ENCODE measurements around the gene ZNF207.

Gene ZNF207

GRCh38 chr17:32356378-32356743 is 6.4 kb downstream of the ZNF207 start:
- Histone ChIP-seq H3K79me2 (ENCODE audit: low read length) (peaks cover 99% of the 10 kb centered on the region), H3K9me3 (replicated peaks; ENCODE audit: insufficient read depth, low read length) (no peaks in the 10 kb centered on the region), H3K4me1 (ENCODE audit: low read length) (peaks cover 7% of the 10 kb centered on the region), H3K27ac (ENCODE audit: low read length) (no peak overlapping the region), H3K27me3 (replicated peaks; ENCODE audit: insufficient read depth, low read length) (no peaks in the 10 kb centered on the region), H3K4me3 (ENCODE audit: low read length) (no peak overlapping the region), H3K4me2 (ENCODE audit: low read depth, low read length) (no peak overlapping the region), H3K36me3 (replicated peaks; ENCODE audit: insufficient read depth, low read length) (peaks cover 39% of the 10 kb centered on the region), H2AFZ (ENCODE audit: low read length) (no peak overlapping the region), H3K9me2 (replicated peaks; ENCODE audit: insufficient read depth, low read length) (no peaks in the 10 kb centered on the region), H4K20me1 (ENCODE audit: insufficient read depth, low read length) (peaks cover 71% of the 10 kb centered on the region), H3K9ac (ENCODE audit: low read length) (no peak overlapping the region), H3F3A (ENCODE audit: insufficient read depth, low read length) (no peaks in the 10 kb centered on the region; the same call in 1 of the 2 replicates)
- no peak for DNase-seq
- TF ChIP-seq EZH2 (optimal IDR thresholded peaks at IDR 0.05; ENCODE audit: low read depth, low read length) (no peak), EZH2phosphoT487 (IDR thresholded peaks at IDR 0.05; ENCODE audit: low read length) (no peak)
- TF ChIP-seq, protein P1, sequence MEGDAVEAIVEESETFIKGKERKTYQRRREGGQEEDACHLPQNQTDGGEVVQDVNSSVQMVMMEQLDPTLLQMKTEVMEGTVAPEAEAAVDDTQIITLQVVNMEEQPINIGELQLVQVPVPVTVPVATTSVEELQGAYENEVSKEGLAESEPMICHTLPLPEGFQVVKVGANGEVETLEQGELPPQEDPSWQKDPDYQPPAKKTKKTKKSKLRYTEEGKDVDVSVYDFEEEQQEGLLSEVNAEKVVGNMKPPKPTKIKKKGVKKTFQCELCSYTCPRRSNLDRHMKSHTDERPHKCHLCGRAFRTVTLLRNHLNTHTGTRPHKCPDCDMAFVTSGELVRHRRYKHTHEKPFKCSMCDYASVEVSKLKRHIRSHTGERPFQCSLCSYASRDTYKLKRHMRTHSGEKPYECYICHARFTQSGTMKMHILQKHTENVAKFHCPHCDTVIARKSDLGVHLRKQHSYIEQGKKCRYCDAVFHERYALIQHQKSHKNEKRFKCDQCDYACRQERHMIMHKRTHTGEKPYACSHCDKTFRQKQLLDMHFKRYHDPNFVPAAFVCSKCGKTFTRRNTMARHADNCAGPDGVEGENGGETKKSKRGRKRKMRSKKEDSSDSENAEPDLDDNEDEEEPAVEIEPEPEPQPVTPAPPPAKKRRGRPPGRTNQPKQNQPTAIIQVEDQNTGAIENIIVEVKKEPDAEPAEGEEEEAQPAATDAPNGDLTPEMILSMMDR (IDR thresholded peaks at IDR 0.05; ENCODE audit: low read length): no peak

GRCh38 chr17:32356750-32357149 is 6.8 kb downstream of the ZNF207 start:
- Histone ChIP-seq H3K27ac (ENCODE audit: low read length) (no peak overlapping the region), H4K20me1 (ENCODE audit: insufficient read depth, low read length) (peaks cover 69% of the 10 kb centered on the region), H3K4me1 (ENCODE audit: low read length) (peaks cover 7% of the 10 kb centered on the region), H3F3A (ENCODE audit: insufficient read depth, low read length) (no peaks in the 10 kb centered on the region; the same call in 1 of the 2 replicates), H3K79me2 (ENCODE audit: low read length) (peaks cover 99% of the 10 kb centered on the region), H3K9ac (ENCODE audit: low read length) (no peak overlapping the region), H3K4me2 (ENCODE audit: low read depth, low read length) (no peak overlapping the region), H3K9me3 (replicated peaks; ENCODE audit: insufficient read depth, low read length) (no peaks in the 10 kb centered on the region), H3K36me3 (replicated peaks; ENCODE audit: insufficient read depth, low read length) (peaks cover 39% of the 10 kb centered on the region), H3K27me3 (replicated peaks; ENCODE audit: insufficient read depth, low read length) (no peaks in the 10 kb centered on the region), H2AFZ (ENCODE audit: low read length) (no peak overlapping the region), H3K4me3 (ENCODE audit: low read length) (no peak overlapping the region), H3K9me2 (replicated peaks; ENCODE audit: insufficient read depth, low read length) (no peaks in the 10 kb centered on the region)
- DNase-seq: no peak
- TF ChIP-seq, protein P1 (IDR thresholded peaks at IDR 0.05; ENCODE audit: low read length): no peak
- TF ChIP-seq EZH2 (optimal IDR thresholded peaks at IDR 0.05; ENCODE audit: low read depth, low read length): no peak
- TF ChIP-seq EZH2phosphoT487 (IDR thresholded peaks at IDR 0.05; ENCODE audit: low read length): no peak

- Histone ChIP-seq H4K20me1 (ENCODE audit: insufficient read depth, low read length) (peaks cover 64% of the 10 kb centered on the region), H3F3A (ENCODE audit: insufficient read depth, low read length) (peaks cover 3% of the 10 kb centered on the region), H3K4me1 (ENCODE audit: low read length) (peaks cover under 1% of the 10 kb centered on the region; the same call in 1 of the 2 replicates), H3K36me3 (replicated peaks; ENCODE audit: insufficient read depth, low read length) (peaks cover 41% of the 10 kb centered on the region), H3K9ac (ENCODE audit: low read length) (no peak overlapping the region), H3K27me3 (replicated peaks; ENCODE audit: insufficient read depth, low read length) (no peaks in the 10 kb centered on the region), H3K27ac (ENCODE audit: low read length) (no peak overlapping the region), H3K9me2 (replicated peaks; ENCODE audit: insufficient read depth, low read length) (no peaks in the 10 kb centered on the region), H2AFZ (ENCODE audit: low read length) (no peak overlapping the region), H3K4me2 (ENCODE audit: low read depth, low read length) (no peak overlapping the region), H3K79me2 (ENCODE audit: low read length) (peaks cover 99% of the 10 kb centered on the region), H3K4me3 (ENCODE audit: low read length) (no peak overlapping the region), H3K9me3 (replicated peaks; ENCODE audit: insufficient read depth, low read length) (no peaks in the 10 kb centered on the region)
- TF ChIP-seq EZH2phosphoT487 (IDR thresholded peaks at IDR 0.05; ENCODE audit: low read length) (no peak), EZH2 (optimal IDR thresholded peaks at IDR 0.05; ENCODE audit: low read depth, low read length) (no peak)
- TF ChIP-seq, protein P1 (IDR thresholded peaks at IDR 0.05; ENCODE audit: low read length): no peak
- DNase-seq: no peak
Measured at GRCh38 chr17:32357615-32358014, 7.7 kb downstream of the ZNF207 start.

All from MM.1S (cell line).